ENCODE measurements around the gene LRRC7.

Gene LRRC7

GRCh38 chr1:69752831-69753230 is 185.1 kb downstream of the LRRC7 start:
- TF ChIP-seq YY1 (IDR thresholded peaks at IDR 0.05; ENCODE audit: low read depth): no peak
- TF ChIP-seq CEBPB (IDR thresholded peaks at IDR 0.05): no peak
- no peak for TF ChIP-seq FOXM1 (IDR thresholded peaks at IDR 0.05; ENCODE audit: borderline replicate concordance, low read depth)
- TF ChIP-seq CREB1 (IDR thresholded peaks at IDR 0.05; ENCODE audit: low read depth): no peak
- TF ChIP-seq EGR1 (IDR thresholded peaks at IDR 0.05): no peak
- TF ChIP-seq ZBTB7A (IDR thresholded peaks at IDR 0.05; ENCODE audit: low read depth): no peak
- TF ChIP-seq MAX (IDR thresholded peaks at IDR 0.05): no peak

DNA sequence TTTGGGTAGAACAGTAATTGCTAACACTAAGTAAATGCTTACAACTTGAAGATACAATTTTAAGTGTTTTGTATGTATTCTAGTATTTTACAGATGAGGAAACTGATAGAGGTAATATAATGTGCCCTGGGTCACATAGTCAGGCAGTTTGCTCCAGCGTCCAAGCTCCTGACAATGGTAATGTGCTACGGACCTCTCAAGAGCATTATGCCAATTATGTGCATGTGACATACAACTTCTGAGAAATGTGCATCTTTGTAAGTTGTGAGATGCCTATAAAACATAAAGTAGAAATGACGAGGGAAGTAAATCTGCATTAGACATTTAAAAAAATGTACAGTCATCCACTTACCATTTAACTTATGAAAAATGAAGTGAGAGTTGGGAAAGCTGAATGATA is 186.8 kb downstream of the LRRC7 start:
- no peak for TF ChIP-seq ZBTB7A (IDR thresholded peaks at IDR 0.05; ENCODE audit: low read depth)
- TF ChIP-seq, protein P1, sequence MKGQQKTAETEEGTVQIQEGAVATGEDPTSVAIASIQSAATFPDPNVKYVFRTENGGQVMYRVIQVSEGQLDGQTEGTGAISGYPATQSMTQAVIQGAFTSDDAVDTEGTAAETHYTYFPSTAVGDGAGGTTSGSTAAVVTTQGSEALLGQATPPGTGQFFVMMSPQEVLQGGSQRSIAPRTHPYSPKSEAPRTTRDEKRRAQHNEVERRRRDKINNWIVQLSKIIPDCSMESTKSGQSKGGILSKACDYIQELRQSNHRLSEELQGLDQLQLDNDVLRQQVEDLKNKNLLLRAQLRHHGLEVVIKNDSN (IDR thresholded peaks at IDR 0.05): no peak
- no peak for TF ChIP-seq EP300 (IDR thresholded peaks at IDR 0.05; ENCODE audit: borderline replicate concordance)
- TF ChIP-seq TEAD4 (IDR thresholded peaks at IDR 0.05): no peak

GRCh38 chr1:69755647-69756046 is 187.9 kb downstream of the LRRC7 start:
- TF ChIP-seq CEBPB (IDR thresholded peaks at IDR 0.05) (no peak), ZBTB7A (IDR thresholded peaks at IDR 0.05; ENCODE audit: low read depth) (no peak), YY1 (IDR thresholded peaks at IDR 0.05; ENCODE audit: low read depth) (no peak), CREB1 (IDR thresholded peaks at IDR 0.05; ENCODE audit: low read depth) (no peak), EP300 (IDR thresholded peaks at IDR 0.05; ENCODE audit: borderline replicate concordance) (no peak), NFIC (IDR thresholded peaks at IDR 0.05) (no peak), TEAD4 (IDR thresholded peaks at IDR 0.05) (no peak), FOXM1 (IDR thresholded peaks at IDR 0.05; ENCODE audit: borderline replicate concordance, low read depth) (no peak), REST (IDR thresholded peaks at IDR 0.05; ENCODE audit: low read depth) (no peak)
- TF ChIP-seq, protein P1 (IDR thresholded peaks at IDR 0.05): no peak

DNA sequence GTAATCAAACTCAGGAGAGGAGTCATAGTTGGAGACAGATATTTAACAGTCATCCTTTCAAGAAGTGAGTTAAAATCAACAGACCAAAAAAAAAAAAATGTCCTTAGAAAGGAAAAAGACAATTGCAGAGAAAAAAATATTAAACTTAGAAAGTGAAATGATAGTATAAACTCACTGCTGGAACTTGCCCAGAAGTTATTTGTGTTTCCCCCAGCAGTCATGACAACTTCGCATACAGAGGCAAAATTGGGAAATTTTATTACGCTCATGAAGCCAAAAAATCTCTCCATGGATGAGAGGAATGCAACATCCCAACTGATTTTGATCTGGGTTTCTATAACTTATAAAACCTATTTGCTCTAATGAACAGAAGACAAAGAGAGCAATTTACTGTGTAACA is 198.2 kb downstream of the LRRC7 start:
- TF ChIP-seq TCF12 (IDR thresholded peaks at IDR 0.05; ENCODE audit: low read depth) (no peak), ZBTB7A (IDR thresholded peaks at IDR 0.05; ENCODE audit: low read depth) (no peak), EGR1 (IDR thresholded peaks at IDR 0.05) (no peak), MAX (IDR thresholded peaks at IDR 0.05) (no peak), TEAD4 (IDR thresholded peaks at IDR 0.05) (no peak), FOXM1 (IDR thresholded peaks at IDR 0.05; ENCODE audit: borderline replicate concordance, low read depth) (no peak), CREB1 (IDR thresholded peaks at IDR 0.05; ENCODE audit: low read depth) (no peak), YY1 (IDR thresholded peaks at IDR 0.05; ENCODE audit: low read depth) (no peak), EP300 (IDR thresholded peaks at IDR 0.05; ENCODE audit: borderline replicate concordance) (no peak), RAD21 (IDR thresholded peaks at IDR 0.05; ENCODE audit: low read depth) (no peak), NFIC (IDR thresholded peaks at IDR 0.05) (no peak), TAF1 (IDR thresholded peaks at IDR 0.05; ENCODE audit: low read depth) (no peak), CEBPB (IDR thresholded peaks at IDR 0.05) (no peak), REST (IDR thresholded peaks at IDR 0.05; ENCODE audit: low read depth) (no peak)
- TF ChIP-seq, protein P1 (IDR thresholded peaks at IDR 0.05): no peak

- no peak for TF ChIP-seq FOXM1 (IDR thresholded peaks at IDR 0.05; ENCODE audit: borderline replicate concordance, low read depth)
- TF ChIP-seq MAX (IDR thresholded peaks at IDR 0.05): no peak
- TF ChIP-seq EGR1 (IDR thresholded peaks at IDR 0.05): no peak
- TF ChIP-seq TAF1 (IDR thresholded peaks at IDR 0.05; ENCODE audit: low read depth): no peak
- TF ChIP-seq YY1 (IDR thresholded peaks at IDR 0.05; ENCODE audit: low read depth): no peak
- TF ChIP-seq, protein P1 (IDR thresholded peaks at IDR 0.05): no peak
- TF ChIP-seq RAD21 (IDR thresholded peaks at IDR 0.05; ENCODE audit: low read depth): no peak
- no peak for TF ChIP-seq REST (IDR thresholded peaks at IDR 0.05; ENCODE audit: low read depth)
- no peak for TF ChIP-seq TEAD4 (IDR thresholded peaks at IDR 0.05)
Observed at GRCh38 chr1:69766431-69767180, 198.9 kb downstream of the LRRC7 start.
